Stimulated activated CD4-positive, alpha-beta T cell treated with anti-CD3 and anti-CD28 coated beads, Interleukin-1b, Interleukin-23, amount 100 ng/mL, for 24 hours (primary cell): ENCODE data around the gene ZSWIM3.
"Not testable (repeated sequence)": the region's sequence is repeated elsewhere in the genome, so short reads cannot be mapped to it uniquely, and the experiment has no call there.

ENCODE experiments used
- DNase-seq, 4 experiments: peaks; one replicate each; pipeline ENCODE4 v3.0.0-alpha.2; 2020; ENCODE audit warnings: low read depth in 4 of 4, low spot score in 1 of 4

Gene ZSWIM3

GRCh38 chr20:45890077-45890984 lies 32.9 kb downstream of the ZSWIM3 start:
- DNase-seq: no peak

DNA sequence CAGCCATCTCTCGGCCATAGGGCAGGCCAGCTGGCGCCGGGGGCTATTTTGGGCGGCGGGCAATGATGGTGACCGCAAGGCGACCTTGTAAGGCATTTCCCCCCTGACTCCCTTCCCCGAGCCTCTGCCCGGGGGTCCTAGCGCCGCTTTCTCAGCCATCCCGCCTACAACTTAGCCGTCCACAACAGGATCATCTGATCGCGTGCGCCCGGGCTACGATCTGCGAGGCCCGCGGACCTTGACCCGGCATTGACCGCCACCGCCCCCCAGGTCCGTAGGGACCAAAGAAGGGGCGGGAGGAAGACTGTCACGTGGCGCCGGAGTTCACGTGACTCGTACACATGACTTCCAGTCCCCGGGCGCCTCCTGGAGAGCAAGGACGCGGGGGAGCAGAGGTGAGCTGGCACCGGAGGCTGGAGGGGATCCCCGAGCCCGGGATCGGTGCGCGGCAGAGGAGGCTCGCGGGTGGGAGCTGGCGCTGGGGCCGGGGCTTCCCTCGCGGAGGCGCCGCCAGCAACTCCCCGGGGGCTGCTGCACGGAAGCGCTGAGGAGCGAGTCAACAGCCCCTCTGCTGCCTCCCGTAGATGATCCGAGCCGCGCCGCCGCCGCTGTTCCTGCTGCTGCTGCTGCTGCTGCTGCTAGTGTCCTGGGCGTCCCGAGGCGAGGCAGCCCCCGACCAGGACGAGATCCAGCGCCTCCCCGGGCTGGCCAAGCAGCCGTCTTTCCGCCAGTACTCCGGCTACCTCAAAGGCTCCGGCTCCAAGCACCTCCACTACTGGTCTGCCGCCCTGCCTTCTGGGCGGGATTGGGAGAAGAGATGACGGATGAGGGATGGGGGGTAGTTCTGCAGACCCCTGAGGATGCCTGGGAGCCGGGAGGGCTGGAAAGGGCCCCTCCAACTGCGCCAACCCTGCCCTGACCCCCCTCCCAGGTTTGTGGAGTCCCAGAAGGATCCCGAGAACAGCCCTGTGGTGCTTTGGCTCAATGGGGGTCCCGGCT lies 33.9 kb downstream of the ZSWIM3 start, which contains the start of the genes CTSA and NEURL2:
CTSA (plus strand) TSS at position 351 of the 999 bp plus-strand sequence; CDS start at position 585, 234 bp downstream.
NEURL2 (minus strand) TSS at position 224 of the 999 bp plus-strand sequence; CDS start at position 7, 217 bp downstream.
- peak; percentile 69 to 78 (median 75) for DNase-seq

- DNase-seq: no peak
These were observed 34.8 kb downstream of the ZSWIM3 start for GRCh38 chr20:45892049-45892825.

- no peak for DNase-seq
These were observed 35.5 kb downstream of the ZSWIM3 start for GRCh38 chr20:45892828-45893500.

- DNase-seq: no peak
These were observed 36.4 kb downstream of the ZSWIM3 start for GRCh38 chr20:45893831-45894230.

- no peak for DNase-seq
These were observed 37.4 kb downstream of the ZSWIM3 start for GRCh38 chr20:45894797-45895196.

DNA sequence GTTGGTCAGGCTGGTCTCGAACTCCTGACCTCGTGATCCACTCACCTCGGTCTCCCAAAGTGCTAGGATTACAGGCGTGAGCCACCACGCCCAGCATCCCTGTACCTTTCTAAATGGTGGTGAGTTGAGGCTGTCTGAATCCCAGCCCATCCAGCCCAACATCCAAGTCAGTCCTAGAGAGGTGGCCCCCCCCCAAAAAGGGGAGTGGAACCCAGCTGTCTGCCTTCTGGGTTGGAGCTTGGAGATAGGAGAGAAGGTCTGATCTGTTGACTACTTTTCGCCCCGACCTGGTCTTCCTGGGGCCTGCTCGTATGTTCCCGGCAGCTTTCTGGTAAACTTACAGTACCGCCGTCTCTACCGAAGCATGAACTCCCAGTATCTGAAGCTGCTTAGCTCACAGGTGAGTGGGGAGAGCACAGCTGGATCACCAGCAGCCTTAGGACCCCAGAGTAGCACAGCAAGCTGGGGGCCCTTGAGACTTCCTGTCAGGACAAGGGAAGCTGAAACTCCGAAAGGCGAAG lies 39.3 kb downstream of the ZSWIM3 start:
- DNase-seq: no peak

DNA sequence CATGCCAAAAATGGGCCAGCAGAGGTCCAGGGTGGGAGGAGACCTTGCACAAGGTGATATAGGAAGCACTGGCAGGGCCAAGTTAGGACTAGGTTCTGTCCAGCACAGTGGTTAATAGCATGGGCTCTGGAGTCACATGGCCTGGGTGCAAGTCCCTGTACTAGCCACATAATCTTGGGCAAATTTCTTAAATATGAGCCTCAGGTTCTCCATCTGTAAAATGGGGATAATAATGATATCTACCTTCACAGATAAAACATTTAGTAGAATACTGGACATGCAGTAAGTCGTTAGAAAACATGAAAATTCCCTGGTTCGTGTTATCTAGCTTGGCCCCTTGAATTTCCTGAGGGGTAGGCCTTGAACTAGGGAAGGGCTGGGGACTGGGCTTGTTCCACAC lies 39.9 kb downstream of the ZSWIM3 start:
- DNase-seq: no peak

DNA sequence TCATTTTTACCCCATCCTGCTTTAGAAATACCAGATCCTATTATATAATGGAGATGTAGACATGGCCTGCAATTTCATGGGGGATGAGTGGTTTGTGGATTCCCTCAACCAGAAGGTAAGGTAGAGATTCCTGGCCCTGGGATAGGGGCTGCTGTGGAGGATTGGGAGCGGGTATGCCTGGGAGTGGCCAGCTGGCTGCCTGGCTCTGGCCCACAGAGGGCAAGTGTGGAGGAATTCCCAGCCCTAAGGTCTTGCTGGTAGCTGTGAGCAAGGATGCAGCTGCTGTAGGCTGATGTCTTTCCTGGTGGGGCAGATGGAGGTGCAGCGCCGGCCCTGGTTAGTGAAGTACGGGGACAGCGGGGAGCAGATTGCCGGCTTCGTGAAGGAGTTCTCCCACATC lies 40.3 kb downstream of the ZSWIM3 start:
- no peak for DNase-seq

DNA sequence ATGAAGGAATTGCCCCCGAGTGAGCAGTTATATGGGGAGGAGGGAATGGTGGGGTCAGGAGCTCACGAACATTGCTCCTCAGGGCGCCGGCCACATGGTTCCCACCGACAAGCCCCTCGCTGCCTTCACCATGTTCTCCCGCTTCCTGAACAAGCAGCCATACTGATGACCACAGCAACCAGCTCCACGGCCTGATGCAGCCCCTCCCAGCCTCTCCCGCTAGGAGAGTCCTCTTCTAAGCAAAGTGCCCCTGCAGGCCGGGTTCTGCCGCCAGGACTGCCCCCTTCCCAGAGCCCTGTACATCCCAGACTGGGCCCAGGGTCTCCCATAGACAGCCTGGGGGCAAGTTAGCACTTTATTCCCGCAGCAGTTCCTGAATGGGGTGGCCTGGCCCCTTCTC lies 40.9 kb downstream of the ZSWIM3 start:
- DNase-seq: no peak

DNA sequence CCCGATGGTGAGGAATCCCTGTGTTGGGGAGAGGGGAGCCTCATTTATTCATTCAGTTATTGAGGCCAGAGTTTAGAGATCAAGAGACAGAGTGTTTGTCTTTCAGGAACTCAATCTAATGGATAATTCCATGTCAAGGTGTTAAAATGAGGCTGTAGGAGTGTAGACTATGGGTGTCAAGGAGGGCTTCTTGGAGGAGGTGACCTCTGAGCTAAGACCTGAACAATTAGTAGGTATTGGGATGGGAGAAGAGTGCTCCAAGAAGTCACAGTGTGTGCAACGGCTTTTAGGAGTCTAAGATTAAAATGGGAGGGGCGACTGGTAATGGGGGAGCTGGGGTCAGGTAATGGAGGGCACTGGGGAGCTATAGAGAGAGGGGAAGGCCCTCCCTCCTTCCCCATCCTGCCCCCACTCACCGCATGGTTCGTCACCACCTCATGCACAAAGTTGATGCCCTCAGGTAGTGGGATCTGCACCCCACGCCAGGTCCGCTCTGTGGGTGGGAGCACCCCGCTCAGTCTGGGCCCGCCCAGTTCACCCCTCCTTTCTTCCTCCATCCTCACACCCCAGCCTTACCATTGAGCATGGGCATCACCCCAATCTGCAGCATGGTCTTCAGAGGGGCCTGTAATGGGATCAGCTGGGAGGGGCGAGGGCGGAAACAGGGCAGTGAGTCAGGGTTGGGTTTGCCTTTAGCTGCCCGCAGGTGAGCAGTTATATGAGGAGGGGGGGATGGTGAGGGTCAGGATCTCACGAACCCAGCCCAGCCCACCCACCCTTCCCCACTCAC lies 41.8 kb downstream of the ZSWIM3 start:
- no peak for DNase-seq

- DNase-seq: not testable (repeated sequence)
These were observed 43.9 kb downstream of the ZSWIM3 start for GRCh38 chr20:45901332-45901731.

DNA sequence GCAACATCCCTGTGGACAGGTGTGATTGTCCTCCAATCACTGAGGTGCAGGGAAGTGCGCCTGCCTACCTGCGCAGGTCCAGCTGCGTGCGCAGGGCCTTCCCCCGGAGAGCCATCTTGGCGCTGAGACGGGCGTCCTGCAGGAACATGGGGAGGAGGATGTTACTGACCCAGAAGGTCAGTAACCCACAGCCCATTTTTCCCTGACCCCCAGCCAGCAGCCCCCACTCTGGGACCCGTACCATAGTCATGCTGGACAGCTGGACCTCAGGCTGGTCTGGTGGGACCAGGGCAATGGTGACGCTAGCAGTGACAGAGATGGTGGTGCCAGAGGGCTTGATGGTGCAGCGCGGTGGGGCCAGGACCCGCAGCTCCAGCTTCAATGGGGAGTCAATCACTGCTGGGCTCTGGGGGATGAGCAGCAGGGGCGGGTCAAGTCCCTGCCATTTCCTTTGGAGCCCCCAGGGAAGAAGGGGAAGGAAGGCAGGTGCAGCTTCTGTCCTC lies 44.8 kb downstream of the ZSWIM3 start:
- DNase-seq: no peak

DNA sequence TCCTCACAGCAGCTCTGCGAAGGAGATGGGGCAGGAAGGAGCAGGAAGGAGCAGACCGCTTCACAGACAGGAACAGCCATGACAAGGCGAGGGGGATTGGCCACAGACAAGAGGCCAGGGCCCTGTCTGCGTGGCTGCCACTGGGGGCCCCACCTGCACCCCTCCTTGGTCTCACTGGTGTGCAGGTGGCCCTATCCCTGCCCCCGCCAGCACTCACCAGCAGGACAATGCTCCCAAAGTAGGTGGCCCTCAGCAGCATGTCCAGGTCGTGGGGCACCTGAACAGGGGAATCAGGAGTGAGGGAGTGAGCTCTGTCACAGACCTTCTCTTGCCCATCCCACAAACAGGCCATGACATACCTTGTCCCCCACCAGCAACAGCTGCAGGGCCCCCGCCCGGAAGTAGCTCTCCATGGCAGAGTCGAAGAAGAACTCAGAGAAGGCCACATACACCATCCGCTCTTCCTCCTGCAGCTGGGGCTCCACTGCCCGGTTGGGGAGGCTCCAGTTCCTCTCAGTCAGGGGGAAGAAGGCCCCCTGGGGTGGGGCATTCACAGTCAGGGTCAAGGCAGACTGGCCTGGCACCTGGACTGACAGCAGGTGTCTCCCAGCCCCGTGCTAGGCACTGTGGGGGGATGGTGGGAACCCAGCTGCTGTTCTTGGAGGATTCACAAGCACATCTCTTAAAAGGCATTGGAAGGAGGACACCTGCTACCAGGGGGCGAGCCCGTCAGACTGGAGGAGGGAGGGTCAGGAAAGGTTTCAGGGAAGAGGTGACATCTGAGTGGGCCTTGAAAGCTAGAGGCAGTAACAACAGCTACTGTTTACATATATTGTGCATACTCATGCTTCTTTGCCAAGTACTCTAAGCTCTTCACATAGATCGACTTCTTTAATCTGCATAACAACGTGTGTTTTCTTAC lies 47.4 kb downstream of the ZSWIM3 start:
- no peak for DNase-seq

DNA sequence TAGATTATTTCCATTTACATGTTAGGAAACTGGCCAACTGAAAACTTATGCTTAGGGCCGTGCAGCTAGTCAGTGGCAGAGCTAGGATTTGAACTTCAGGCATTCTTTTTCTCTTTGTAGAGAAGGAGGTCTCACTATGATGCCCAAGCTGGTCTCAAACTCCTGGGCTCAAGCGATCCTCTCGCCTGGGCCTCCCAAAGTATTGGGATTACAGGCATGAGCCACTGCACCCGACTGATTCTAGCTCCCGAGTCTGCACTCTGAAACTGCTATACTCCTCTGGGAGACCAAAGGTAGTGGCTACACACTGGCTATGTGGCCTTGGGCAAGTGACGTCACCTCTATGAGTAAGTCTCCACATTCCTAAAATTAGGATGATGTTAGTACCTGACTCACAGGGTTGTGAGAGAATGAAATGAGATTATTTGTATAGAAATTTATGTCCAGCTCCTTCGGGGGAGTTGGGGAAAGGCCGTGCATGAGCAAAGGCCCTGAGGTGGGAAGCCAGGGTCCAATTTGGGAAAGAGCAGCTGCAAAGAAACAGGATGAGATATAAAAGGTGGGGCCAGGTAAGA lies 48.2 kb downstream of the ZSWIM3 start:
- DNase-seq: no peak

- no peak for DNase-seq
These were observed 50.0 kb downstream of the ZSWIM3 start for GRCh38 chr20:45907219-45907948.

GRCh38 chr20:45908084-45908483 lies 50.7 kb downstream of the ZSWIM3 start:
- no peak for DNase-seq
